DOHH2 (cell line): Measurements from ENCODE around the gene CYP2E1.
"Not testable (repeated sequence)": the region's sequence is repeated elsewhere in the genome, so short reads cannot be mapped to it uniquely, and the experiment has no call there.

Experiments
- H3F3A ChIP-seq: fragments of 200-600 bp; sonication (generic), shearing (Covaris generic); 2 replicates; pipeline ENCODE4 v1.6.0; 2016; ENCODE audit warnings: antibody characterized with exemption, mild to moderate bottlenecking; ENCODE audit not compliant: control insufficient read depth, insufficient read depth
- H3K27ac ChIP-seq: fragments of 200-600 bp; sonication (generic); 2 replicates; pipeline ENCODE4 v1.5.1; 2014; ENCODE audit warnings: low read depth, mild to moderate bottlenecking, low read length, moderate library complexity
- H3K27me3 ChIP-seq: fragments of 200-600 bp; sonication (generic); 2 replicates; pipeline ENCODE4 v1.6.1; 2014; ENCODE audit warnings: mild to moderate bottlenecking, low read length, mixed read lengths; ENCODE audit not compliant: control insufficient read depth
- H3K36me3 ChIP-seq: fragments of 200-600 bp; sonication (generic); 2 replicates; pipeline ENCODE4 v1.6.1; 2014; ENCODE audit warnings: mild to moderate bottlenecking, low read length, moderate library complexity, mixed read lengths; ENCODE audit not compliant: control insufficient read depth
- H3K4me1 ChIP-seq: fragments of 200-600 bp; sonication (generic); 2 replicates; pipeline ENCODE4 v1.6.1; 2014; ENCODE audit warnings: mild to moderate bottlenecking, low read length, mixed read lengths; ENCODE audit not compliant: control insufficient read depth
- H3K4me2 ChIP-seq: fragments of 200-600 bp; sonication (generic); 2 replicates; pipeline ENCODE4 v1.6.0; 2014; ENCODE audit warnings: mild to moderate bottlenecking, low read length, moderate library complexity
- H3K4me3 ChIP-seq: fragments of 200-600 bp; sonication (generic); 2 replicates; pipeline ENCODE4 v1.5.1; 2014; ENCODE audit warnings: mild to moderate bottlenecking, low read length, mixed read lengths
- H3K79me2 ChIP-seq: fragments of 200-600 bp; sonication (generic); 2 replicates; pipeline ENCODE4 v1.6.1; 2014; ENCODE audit warnings: mild to moderate bottlenecking, low read length, mixed read lengths; ENCODE audit not compliant: control insufficient read depth
- H3K9me2 ChIP-seq: fragments of 200-600 bp; sonication (generic); replicated peaks from 2 replicates; pipeline ENCODE4 v1.6.1; 2014; ENCODE audit warnings: mild to moderate bottlenecking, low read length, mixed read lengths; ENCODE audit not compliant: control insufficient read depth
- H3K9me3 ChIP-seq: fragments of 200-600 bp; sonication (generic); 2 replicates; pipeline ENCODE4 v1.6.1; 2014; ENCODE audit warnings: antibody characterized with exemption, low read length, mixed read lengths; ENCODE audit not compliant: control insufficient read depth, insufficient read depth
- H4K20me1 ChIP-seq: fragments of 200-600 bp; sonication (generic); 2 replicates; pipeline ENCODE4 v1.6.0; 2014; ENCODE audit warnings: low read depth, mild to moderate bottlenecking, antibody characterized with exemption, low read length, moderate library complexity; ENCODE audit not compliant: control insufficient read depth, insufficient read depth
- CTCF ChIP-seq: fragments of 200-600 bp; sonication (generic); IDR thresholded peaks from one replicate; pipeline ENCODE4 v1.5.1; 2014; ENCODE audit warnings: antibody characterized with exemption, mild to moderate bottlenecking, low read depth, low read length; ENCODE audit not compliant: poor library complexity, severe bottlenecking
- EZH2phosphoT487 ChIP-seq: fragments of 200-600 bp; sonication (generic); IDR thresholded peaks from 2 replicates; pipeline ENCODE4 v1.6.1; 2017; ENCODE audit warnings: borderline replicate concordance, mild to moderate bottlenecking, antibody characterized with exemption, low read length, moderate library complexity, mixed read lengths

CYP2E1 gene

GRCh38 chr10:133537546-133538545 is 10.7 kb downstream of the CYP2E1 start:
- H3F3A ChIP-seq: no peaks in the 10 kb centered on the region
- no peaks in the 10 kb centered on the region for H3K9me3 ChIP-seq
- no peaks in the 10 kb centered on the region for H3K4me1 ChIP-seq
- H3K27ac ChIP-seq: no peak overlapping the region
- H4K20me1 ChIP-seq: no peaks in the 10 kb centered on the region
- H3K4me3 ChIP-seq: no peak overlapping the region
- no peak overlapping the region for H3K4me2 ChIP-seq
- no peaks in the 10 kb centered on the region for H3K9me2 ChIP-seq
- no peaks in the 10 kb centered on the region for H3K79me2 ChIP-seq
- TF ChIP-seq CTCF (no peak), EZH2phosphoT487 (no peak)
- no peaks in the 10 kb centered on the region for H3K36me3 ChIP-seq
- H3K27me3 ChIP-seq: peaks cover 2% of the 10 kb centered on the region; the same call in 1 of the 2 replicates

GRCh38 chr10:133541441-133541975 is 14.3 kb downstream of the CYP2E1 start:
- H3K4me1 ChIP-seq, H3K9me3 ChIP-seq, H3K27ac ChIP-seq, H3K4me2 ChIP-seq, H4K20me1 ChIP-seq, H3K4me3 ChIP-seq, H3F3A ChIP-seq, H3K27me3 ChIP-seq, H3K79me2 ChIP-seq, H3K36me3 ChIP-seq, H3K9me2 ChIP-seq: not testable (repeated sequence)

- H3K4me1 ChIP-seq: no peaks in the 10 kb centered on the region
- H3K79me2 ChIP-seq: no peaks in the 10 kb centered on the region
- TF ChIP-seq EZH2phosphoT487 (no peak), CTCF (no peak)
- no peaks in the 10 kb centered on the region for H3F3A ChIP-seq
- peaks cover 4% of the 10 kb centered on the region; the same call in 1 of the 2 replicates for H3K9me3 ChIP-seq
- H3K4me3 ChIP-seq: no peak overlapping the region
- H3K4me2 ChIP-seq: no peak overlapping the region
- no peak overlapping the region for H3K27ac ChIP-seq
- H3K27me3 ChIP-seq: peaks cover 7% of the 10 kb centered on the region; the same call in 1 of the 2 replicates
- no peaks in the 10 kb centered on the region for H4K20me1 ChIP-seq
- no peaks in the 10 kb centered on the region for H3K36me3 ChIP-seq
- no peaks in the 10 kb centered on the region for H3K9me2 ChIP-seq
Observed at GRCh38 chr10:133544506-133544905, 17.3 kb downstream of the CYP2E1 start.

GRCh38 chr10:133554600-133554999 is 27.4 kb downstream of the CYP2E1 start:
- H3K4me2 ChIP-seq: no peak overlapping the region
- H3K27me3 ChIP-seq: no peaks in the 10 kb centered on the region
- H3K27ac ChIP-seq: no peak overlapping the region
- no peaks in the 10 kb centered on the region for H3K79me2 ChIP-seq
- H3K9me2 ChIP-seq: no peaks in the 10 kb centered on the region
- H3K36me3 ChIP-seq: no peaks in the 10 kb centered on the region
- no peaks in the 10 kb centered on the region for H3K4me1 ChIP-seq
- H3K4me3 ChIP-seq: no peak overlapping the region
- H3K9me3 ChIP-seq: no peaks in the 10 kb centered on the region
- no peaks in the 10 kb centered on the region for H3F3A ChIP-seq
- no peaks in the 10 kb centered on the region for H4K20me1 ChIP-seq
- no peak for TF ChIP-seq CTCF
- no peak for TF ChIP-seq EZH2phosphoT487
